HCT116 (cell line): ENCODE measurements around the gene ANXA8. TPM values are rescaled to one million over a fixed set of nuclear protein-coding genes. Genes with fewer than 3 reads are reported as not detected.

Source experiments
- total RNA-seq: library from RNA; stranded (reverse); gene quantifications from one replicate; pipeline ENCODE4 v1.2.1, GENCODE V29; 2021; ENCODE audit not compliant: unreplicated experiment

The ANXA8 gene
- total RNA-seq, 1 experiment from 2014 or later, result 0.25 TPM

Other genes with a start within 250 kb of the ANXA8 start
- not detected for gene GDF10, start 183.9 kb downstream of the ANXA8 start, total RNA-seq
- gene GDF2, start 161.7 kb downstream of the ANXA8 start, total RNA-seq, result not detected
- gene RBP3, start 135.8 kb downstream of the ANXA8 start, total RNA-seq, result not detected
- 3.9 TPM for gene ZNF488, start 99.8 kb downstream of the ANXA8 start, total RNA-seq
- not detected for gene FAM25G, start 7.6 kb upstream of the ANXA8 start, total RNA-seq
- 7.4 TPM for gene AGAP9, start 39.5 kb upstream of the ANXA8 start, total RNA-seq